SU-DHL-6 (cell line): ENCODE results near the gene IDI2.

Source experiments
- H2AFZ ChIP-seq: fragments of 200-600 bp; sonication (generic); 2 replicates; pipeline ENCODE4 v1.6.1; 2014; ENCODE audit warnings: low read depth, mild to moderate bottlenecking, moderate library complexity, mixed read lengths, antibody characterized with exemption, low read length; ENCODE audit not compliant: severe bottlenecking
- H3F3A ChIP-seq: fragments of 200-600 bp; shearing (Covaris generic); 2 replicates; pipeline ENCODE4 v1.6.0; 2016; ENCODE audit warnings: antibody characterized with exemption, mild to moderate bottlenecking; ENCODE audit not compliant: insufficient read depth
- H3K27ac ChIP-seq: fragments of 200-600 bp; sonication (generic); 2 replicates; pipeline ENCODE4 v1.5.1; 2016; ENCODE audit warnings: low read depth, mild to moderate bottlenecking, low read length, moderate library complexity, mixed read lengths
- H3K27me3 ChIP-seq: fragments of 200-600 bp; sonication (generic), shearing (Covaris generic); 2 replicates; pipeline ENCODE4 v1.6.0; 2014; ENCODE audit warnings: mild to moderate bottlenecking, low read length
- H3K36me3 ChIP-seq: fragments of 200-600 bp; sonication (generic); 2 replicates; pipeline ENCODE4 v1.6.1; 2014; ENCODE audit warnings: mild to moderate bottlenecking, low read length, mixed read lengths
- H3K4me2 ChIP-seq: fragments of 300-600, 200-600 bp; shearing (Covaris generic), sonication (generic); 2 replicates; pipeline ENCODE4 v1.6.0; 2014; ENCODE audit warnings: low read length, low read depth, mild to moderate bottlenecking; ENCODE audit not compliant: poor library complexity, severe bottlenecking
- H3K4me3 ChIP-seq: fragments of 200-600 bp; sonication (generic); 2 replicates; pipeline ENCODE4 v1.5.1; 2014; ENCODE audit warnings: antibody characterized with exemption, low read length, mild to moderate bottlenecking, mixed read lengths; ENCODE audit not compliant: insufficient read depth, poor library complexity, severe bottlenecking
- H3K79me2 ChIP-seq: fragments of 200-600 bp; sonication (generic); 2 replicates; pipeline ENCODE4 v1.6.1; 2014; ENCODE audit warnings: mild to moderate bottlenecking, low read length, moderate library complexity; ENCODE audit not compliant: insufficient read depth
- H3K9ac ChIP-seq: fragments of 200-600 bp; sonication (generic); 2 replicates; pipeline ENCODE4 v1.7.0; 2014; ENCODE audit warnings: mild to moderate bottlenecking, low read length
- H3K9me2 ChIP-seq: fragments of 200-600 bp; sonication (generic); replicated peaks from 2 replicates; pipeline ENCODE4 v1.6.1; 2014; ENCODE audit warnings: low read length; ENCODE audit not compliant: insufficient read depth
- H3K9me3 ChIP-seq: fragments of 200-600 bp; sonication (generic); 2 replicates; pipeline ENCODE4 v1.6.1; 2014; ENCODE audit warnings: low read length, mixed read lengths; ENCODE audit not compliant: insufficient read depth
- H4K20me1 ChIP-seq: fragments of 200-600 bp; sonication (generic); 2 replicates; pipeline ENCODE4 v1.6.1; 2014; ENCODE audit warnings: low read depth, mild to moderate bottlenecking, antibody characterized with exemption, low read length, moderate library complexity, mixed read lengths
- EZH2phosphoT487 ChIP-seq: fragments of 200-600 bp; sonication (generic), shearing (Covaris generic); conservative IDR thresholded peaks from 2 replicates; pipeline ENCODE4 v1.6.1; 2018; ENCODE audit warnings: mild to moderate bottlenecking, antibody characterized with exemption, low read length, moderate library complexity, mixed read lengths
- TF ChIP-seq, protein P1 (sequence below): fragments of 200-600 bp; sonication (generic); IDR thresholded peaks from one replicate; pipeline ENCODE4 v1.5.1; 2017; ENCODE audit warnings: antibody characterized with exemption, mild to moderate bottlenecking, low read length, moderate library complexity; ENCODE audit not compliant: insufficient read depth, poor library complexity, severe bottlenecking

The IDI2 gene

GRCh38 chr10:1022413-1022812, 3.2 kb downstream of the IDI2 start:
- H3K9me3 ChIP-seq, result no peaks in the 10 kb centered on the region
- H3F3A ChIP-seq, result peaks cover 5% of the 10 kb centered on the region; the same call in 1 of the 2 replicates
- H4K20me1 ChIP-seq, result no peaks in the 10 kb centered on the region
- no peak overlapping the region for H3K4me3 ChIP-seq
- no peak overlapping the region for H3K27ac ChIP-seq
- no peak overlapping the region for H3K4me2 ChIP-seq
- H3K27me3 ChIP-seq, result no peaks in the 10 kb centered on the region
- no peak overlapping the region for H2AFZ ChIP-seq
- H3K36me3 ChIP-seq, result no peaks in the 10 kb centered on the region
- H3K9ac ChIP-seq, result no peak overlapping the region
- no peaks in the 10 kb centered on the region for H3K9me2 ChIP-seq
- TF ChIP-seq, protein P1, sequence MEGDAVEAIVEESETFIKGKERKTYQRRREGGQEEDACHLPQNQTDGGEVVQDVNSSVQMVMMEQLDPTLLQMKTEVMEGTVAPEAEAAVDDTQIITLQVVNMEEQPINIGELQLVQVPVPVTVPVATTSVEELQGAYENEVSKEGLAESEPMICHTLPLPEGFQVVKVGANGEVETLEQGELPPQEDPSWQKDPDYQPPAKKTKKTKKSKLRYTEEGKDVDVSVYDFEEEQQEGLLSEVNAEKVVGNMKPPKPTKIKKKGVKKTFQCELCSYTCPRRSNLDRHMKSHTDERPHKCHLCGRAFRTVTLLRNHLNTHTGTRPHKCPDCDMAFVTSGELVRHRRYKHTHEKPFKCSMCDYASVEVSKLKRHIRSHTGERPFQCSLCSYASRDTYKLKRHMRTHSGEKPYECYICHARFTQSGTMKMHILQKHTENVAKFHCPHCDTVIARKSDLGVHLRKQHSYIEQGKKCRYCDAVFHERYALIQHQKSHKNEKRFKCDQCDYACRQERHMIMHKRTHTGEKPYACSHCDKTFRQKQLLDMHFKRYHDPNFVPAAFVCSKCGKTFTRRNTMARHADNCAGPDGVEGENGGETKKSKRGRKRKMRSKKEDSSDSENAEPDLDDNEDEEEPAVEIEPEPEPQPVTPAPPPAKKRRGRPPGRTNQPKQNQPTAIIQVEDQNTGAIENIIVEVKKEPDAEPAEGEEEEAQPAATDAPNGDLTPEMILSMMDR, result no peak
- TF ChIP-seq EZH2phosphoT487, result no peak
- H3K79me2 ChIP-seq, result no peaks in the 10 kb centered on the region

GRCh38 chr10:1020958-1021357, 4.7 kb downstream of the IDI2 start:
- no peak overlapping the region for H3K4me2 ChIP-seq
- H3K36me3 ChIP-seq, result peaks cover 5% of the 10 kb centered on the region; the same call in 1 of the 2 replicates
- TF ChIP-seq, protein P1, result no peak
- TF ChIP-seq EZH2phosphoT487, result no peak
- no peaks in the 10 kb centered on the region; the same call in 1 of the 2 replicates for H4K20me1 ChIP-seq
- H3K9me3 ChIP-seq, result no peaks in the 10 kb centered on the region
- no peak overlapping the region for H3K27ac ChIP-seq
- no peak overlapping the region for H3K4me3 ChIP-seq
- H3K9me2 ChIP-seq, result no peaks in the 10 kb centered on the region
- H3K79me2 ChIP-seq, result no peaks in the 10 kb centered on the region
- peaks cover 5% of the 10 kb centered on the region; the same call in 1 of the 2 replicates for H3F3A ChIP-seq
- no peak overlapping the region for H2AFZ ChIP-seq
- H3K27me3 ChIP-seq, result no peaks in the 10 kb centered on the region
- H3K9ac ChIP-seq, result no peak overlapping the region

DNA sequence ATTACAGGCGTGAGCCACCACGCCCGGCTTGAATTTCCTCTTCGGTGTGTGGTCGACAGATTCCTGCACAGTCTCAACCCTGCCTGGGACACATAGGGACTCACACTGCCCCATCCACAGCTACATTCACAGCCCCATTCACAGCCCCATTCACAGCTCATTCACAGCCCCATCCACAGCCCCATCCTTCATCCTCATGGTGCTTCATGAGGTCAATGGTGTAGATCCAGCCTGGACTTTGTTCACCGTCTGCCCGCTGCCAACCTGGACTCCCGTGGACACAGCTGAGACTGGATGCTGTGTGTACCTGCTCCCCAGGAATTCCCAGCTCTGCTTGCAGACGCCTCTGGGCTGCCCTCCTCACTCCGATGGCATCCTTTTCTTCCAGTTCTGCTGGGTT, 5.2 kb downstream of the IDI2 start:
- no peak overlapping the region for H3K4me3 ChIP-seq
- H3K36me3 ChIP-seq, result peaks cover 6% of the 10 kb centered on the region; the same call in 1 of the 2 replicates
- no peaks in the 10 kb centered on the region; the same call in 1 of the 2 replicates for H4K20me1 ChIP-seq
- peaks cover 5% of the 10 kb centered on the region; the same call in 1 of the 2 replicates for H3F3A ChIP-seq
- TF ChIP-seq, protein P1, result no peak
- TF ChIP-seq EZH2phosphoT487, result no peak
- H3K27ac ChIP-seq, result no peak overlapping the region
- H3K79me2 ChIP-seq, result no peaks in the 10 kb centered on the region
- no peak overlapping the region for H2AFZ ChIP-seq
- H3K27me3 ChIP-seq, result no peaks in the 10 kb centered on the region
- H3K4me2 ChIP-seq, result no peak overlapping the region
- no peaks in the 10 kb centered on the region for H3K9me3 ChIP-seq
- no peaks in the 10 kb centered on the region for H3K9me2 ChIP-seq
- no peak overlapping the region for H3K9ac ChIP-seq
